OCI-LY7 (cell line): ENCODE data around the gene CCL3. TPM values are rescaled to one million over a fixed set of nuclear protein-coding genes. Genes with fewer than 3 reads are reported as not detected.

Experiments used
- BruUV-seq: library from RNA; stranded (reverse); fragments of 400-500 nt; replicated peaks from 2 replicates; lab custom pipeline; 2021; lab: Mats Ljungman, UMichigan
- CTCF ChIA-PET: fragments of 300-600 bp; sonication (Branson Sonifier 250); formaldehyde crosslinking; loops from one replicate; lab custom pipeline; 2022; ENCODE audit warnings: antibody characterized with exemption; ENCODE audit not compliant: unreplicated experiment; lab: Charles Lee
- POLR2A ChIA-PET: fragments of 300-600 bp; sonication (Branson Sonifier 250); formaldehyde crosslinking; loops from one replicate; lab custom pipeline; 2022; ENCODE audit warnings: antibody characterized with exemption; lab: Charles Lee
- DNase-seq: peaks from one replicate; pipeline ENCODE4 v3.0.0-alpha.2; 2015; ENCODE audit warnings: low spot score
- H2AFZ ChIP-seq: fragments of 200-600 bp; sonication (generic), shearing (Covaris generic); 2 replicates; pipeline ENCODE4 v1.6.1; 2014; ENCODE audit warnings: mild to moderate bottlenecking, antibody characterized with exemption, low read length, moderate library complexity
- H3K27ac ChIP-seq: fragments of 200-600 bp; sonication (generic); 2 replicates; pipeline ENCODE4 v1.5.1; 2014; ENCODE audit warnings: mixed run types, low read depth, mild to moderate bottlenecking, moderate library complexity, low read length, inconsistent platforms; ENCODE audit not compliant: poor library complexity, severe bottlenecking
- H3K36me3 ChIP-seq: fragments of 200-600 bp; sonication (generic); 2 replicates; pipeline ENCODE4 v1.6.1; 2014; ENCODE audit warnings: mild to moderate bottlenecking, antibody characterized with exemption, low read length, moderate library complexity, mixed read lengths; ENCODE audit not compliant: insufficient read depth
- H3K4me1 ChIP-seq: fragments of 200-600 bp; sonication (generic); 2 replicates; pipeline ENCODE4 v1.5.1; 2014; ENCODE audit warnings: mild to moderate bottlenecking, low read length; ENCODE audit not compliant: insufficient read depth, poor library complexity, severe bottlenecking
- H3K4me2 ChIP-seq: fragments of 200-600 bp; sonication (generic); 2 replicates; pipeline ENCODE4 v1.6.1; 2014; ENCODE audit warnings: mild to moderate bottlenecking, low read length
- H3K4me3 ChIP-seq: fragments of 200-600 bp; sonication (generic); 2 replicates; pipeline ENCODE4 v1.5.1; 2014; ENCODE audit warnings: mild to moderate bottlenecking, low read depth, low read length; ENCODE audit not compliant: poor library complexity, severe bottlenecking
- H3K79me2 ChIP-seq: fragments of 200-600 bp; sonication (generic); 2 replicates; pipeline ENCODE4 v1.6.1; 2016; ENCODE audit warnings: low read depth, mild to moderate bottlenecking, low read length, moderate library complexity, mixed read lengths; ENCODE audit not compliant: insufficient read depth
- H3K9me2 ChIP-seq: fragments of 200-600 bp; sonication (generic); 2 replicates; pipeline ENCODE4 v1.6.1; 2016; ENCODE audit warnings: mild to moderate bottlenecking, low read length, mixed read lengths; ENCODE audit not compliant: insufficient read depth
- H3K9me3 ChIP-seq: fragments of 200-600 bp; sonication (generic); 2 replicates; pipeline ENCODE4 v1.6.1; 2014; ENCODE audit warnings: mild to moderate bottlenecking, mixed run types, low read length, mixed read lengths
- H4K20me1 ChIP-seq: fragments of 200-600 bp; sonication (generic); 2 replicates; pipeline ENCODE4 v1.6.1; 2014; ENCODE audit warnings: mild to moderate bottlenecking, antibody characterized with exemption, low read length, moderate library complexity, mixed read lengths; ENCODE audit not compliant: insufficient read depth
- EZH2phosphoT487 ChIP-seq: fragments of 200-600 bp; sonication (generic); IDR thresholded peaks from 2 replicates; pipeline ENCODE4 v1.6.1; 2018; ENCODE audit warnings: low read depth, borderline replicate concordance, mild to moderate bottlenecking, mixed run types, antibody characterized with exemption, low read length, moderate library complexity, mixed read lengths
- intact Hi-C: fragments of 100-400 bp; cut with micrococcal nuclease; formaldehyde crosslinking; loops from one replicate; pipeline ENCODE4 v1.10.0; 2022; ENCODE audit not compliant: unreplicated experiment
- total RNA-seq, 2 experiments: library from RNA; depleted of rRNA in 1 of 2; stranded (reverse); fragments of >200 nt in 1 of 2; shearing (Covaris generic) in 1 of 2; gene quantifications; 2 replicates each; pipeline ENCODE4 v1.2.3, GENCODE V29; 2014 to 2022
- TF ChIP-seq, protein P1 (sequence below): fragments of 200-600 bp; sonication (generic); conservative IDR thresholded peaks from 2 replicates; pipeline ENCODE4 v1.5.1; 2014; ENCODE audit warnings: mild to moderate bottlenecking, antibody characterized with exemption, low read length, moderate library complexity, mixed read lengths

Gene CCL3
- total RNA-seq, 2 experiments from 2014 or later, result not detected

DNA sequence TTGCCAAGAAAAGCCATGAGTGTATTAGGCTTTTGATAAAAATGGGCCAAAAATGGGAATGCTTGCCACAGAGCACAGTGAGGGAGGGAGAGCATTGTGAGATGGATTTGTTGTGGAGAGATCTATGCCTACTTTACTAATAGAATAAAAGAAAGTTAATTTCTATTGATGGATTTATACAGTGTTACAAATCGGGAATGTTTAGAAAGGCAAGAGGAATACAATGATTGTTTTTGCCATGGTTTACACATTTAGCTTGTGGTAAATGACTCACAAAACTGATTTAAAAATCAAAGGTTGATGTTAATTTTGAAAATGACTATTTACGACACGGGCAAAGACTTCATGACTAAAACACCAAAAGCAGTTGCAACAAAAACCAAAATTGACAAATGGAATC, 30.3 kb upstream of the CCL3 start:
- ChIA-PET POLR2A (interaction anchor here (2.3 kb wide), 1 partner anchor 10 kb away, joined by 8 read pairs; no protein-coding TSS in a partner anchor), CTCF (no interaction called here)
- no peak for TF ChIP-seq EZH2phosphoT487
- TF ChIP-seq, protein P1, sequence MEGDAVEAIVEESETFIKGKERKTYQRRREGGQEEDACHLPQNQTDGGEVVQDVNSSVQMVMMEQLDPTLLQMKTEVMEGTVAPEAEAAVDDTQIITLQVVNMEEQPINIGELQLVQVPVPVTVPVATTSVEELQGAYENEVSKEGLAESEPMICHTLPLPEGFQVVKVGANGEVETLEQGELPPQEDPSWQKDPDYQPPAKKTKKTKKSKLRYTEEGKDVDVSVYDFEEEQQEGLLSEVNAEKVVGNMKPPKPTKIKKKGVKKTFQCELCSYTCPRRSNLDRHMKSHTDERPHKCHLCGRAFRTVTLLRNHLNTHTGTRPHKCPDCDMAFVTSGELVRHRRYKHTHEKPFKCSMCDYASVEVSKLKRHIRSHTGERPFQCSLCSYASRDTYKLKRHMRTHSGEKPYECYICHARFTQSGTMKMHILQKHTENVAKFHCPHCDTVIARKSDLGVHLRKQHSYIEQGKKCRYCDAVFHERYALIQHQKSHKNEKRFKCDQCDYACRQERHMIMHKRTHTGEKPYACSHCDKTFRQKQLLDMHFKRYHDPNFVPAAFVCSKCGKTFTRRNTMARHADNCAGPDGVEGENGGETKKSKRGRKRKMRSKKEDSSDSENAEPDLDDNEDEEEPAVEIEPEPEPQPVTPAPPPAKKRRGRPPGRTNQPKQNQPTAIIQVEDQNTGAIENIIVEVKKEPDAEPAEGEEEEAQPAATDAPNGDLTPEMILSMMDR, result no peak
- DNase-seq, result no peak
- intact Hi-C loops, result no loop called here
- no TSS peak for BruUV-seq
- no peaks in the 10 kb centered on the region for H3K4me1 ChIP-seq
- no peaks in the 10 kb centered on the region for H4K20me1 ChIP-seq
- no peak overlapping the region for H3K4me2 ChIP-seq
- no peaks in the 10 kb centered on the region for H3K9me2 ChIP-seq
- H3K27ac ChIP-seq, result no peak overlapping the region
- no peaks in the 10 kb centered on the region for H3K36me3 ChIP-seq
- no peaks in the 10 kb centered on the region for H3K79me2 ChIP-seq
- peaks cover 14% of the 10 kb centered on the region for H3K9me3 ChIP-seq
- no peak overlapping the region for H3K4me3 ChIP-seq
- no peak overlapping the region for H2AFZ ChIP-seq

DNA sequence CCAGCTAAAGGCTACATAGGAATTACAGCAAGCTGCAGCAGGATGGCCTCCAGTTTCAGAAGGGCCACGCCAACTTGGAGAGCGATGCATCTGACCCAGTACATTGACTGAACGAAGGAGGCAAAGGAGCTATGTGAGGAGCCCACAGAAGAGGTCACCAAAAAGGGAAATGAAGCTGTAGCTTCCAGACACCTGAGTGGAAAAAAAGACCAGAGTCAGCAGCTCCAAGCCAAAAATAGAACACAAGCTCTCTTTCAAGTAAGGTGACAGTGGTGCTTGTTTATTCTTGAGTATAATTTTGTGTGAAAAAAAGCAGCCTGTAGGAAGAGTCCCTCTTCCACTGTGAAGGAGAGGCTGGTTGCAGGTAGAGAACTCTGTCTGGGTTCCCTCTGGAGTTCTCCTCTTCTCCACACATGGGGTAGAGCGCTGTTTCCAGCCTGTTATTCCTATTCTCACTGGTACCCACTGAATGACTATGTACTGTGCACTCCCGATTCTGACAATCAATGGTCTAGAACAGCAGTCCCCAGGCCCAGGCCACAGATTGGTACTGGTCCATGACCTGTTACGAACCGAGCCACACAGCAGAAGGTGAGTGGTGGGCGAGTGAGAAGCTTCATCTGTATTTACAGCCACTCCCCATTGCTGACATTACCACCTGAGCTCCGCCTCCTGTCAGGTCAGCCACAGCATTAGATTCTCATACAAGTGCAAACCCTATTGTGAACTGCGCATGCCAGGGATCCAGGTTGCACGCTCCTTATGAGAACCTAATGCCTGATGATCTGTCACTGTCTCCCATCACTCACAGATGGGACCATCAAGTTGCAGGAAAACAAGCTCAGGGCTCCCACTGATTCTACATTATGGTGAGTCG, 28.8 kb upstream of the CCL3 start:
- no peak overlapping the region for H3K4me3 ChIP-seq
- no peaks in the 10 kb centered on the region for H3K9me2 ChIP-seq
- BruUV-seq, result no TSS peak
- no peak for DNase-seq
- H3K27ac ChIP-seq, result no peak overlapping the region
- ChIA-PET CTCF (interaction anchor here (0.6 kb wide), 1 partner anchor 82 kb away, joined by 3 read pairs; no protein-coding TSS in a partner anchor), POLR2A (interaction anchor here (0.6 to 2.3 kb wide), 5 partner anchors 9 to 27 kb away, joined by 3 to 8 read pairs (median 3); no protein-coding TSS in a partner anchor)
- H2AFZ ChIP-seq, result no peak overlapping the region
- intact Hi-C loops, result no loop called here
- H3K9me3 ChIP-seq, result no peaks in the 10 kb centered on the region
- no peaks in the 10 kb centered on the region for H3K4me1 ChIP-seq
- H3K36me3 ChIP-seq, result no peaks in the 10 kb centered on the region
- H3K79me2 ChIP-seq, result no peaks in the 10 kb centered on the region
- H4K20me1 ChIP-seq, result no peaks in the 10 kb centered on the region
- TF ChIP-seq EZH2phosphoT487, result no peak
- TF ChIP-seq, protein P1, result no peak; the same call in 1 of the 2 replicates
- no peak overlapping the region for H3K4me2 ChIP-seq
